ENCODE results near the gene CYB5R2.

Gene CYB5R2

DNA sequence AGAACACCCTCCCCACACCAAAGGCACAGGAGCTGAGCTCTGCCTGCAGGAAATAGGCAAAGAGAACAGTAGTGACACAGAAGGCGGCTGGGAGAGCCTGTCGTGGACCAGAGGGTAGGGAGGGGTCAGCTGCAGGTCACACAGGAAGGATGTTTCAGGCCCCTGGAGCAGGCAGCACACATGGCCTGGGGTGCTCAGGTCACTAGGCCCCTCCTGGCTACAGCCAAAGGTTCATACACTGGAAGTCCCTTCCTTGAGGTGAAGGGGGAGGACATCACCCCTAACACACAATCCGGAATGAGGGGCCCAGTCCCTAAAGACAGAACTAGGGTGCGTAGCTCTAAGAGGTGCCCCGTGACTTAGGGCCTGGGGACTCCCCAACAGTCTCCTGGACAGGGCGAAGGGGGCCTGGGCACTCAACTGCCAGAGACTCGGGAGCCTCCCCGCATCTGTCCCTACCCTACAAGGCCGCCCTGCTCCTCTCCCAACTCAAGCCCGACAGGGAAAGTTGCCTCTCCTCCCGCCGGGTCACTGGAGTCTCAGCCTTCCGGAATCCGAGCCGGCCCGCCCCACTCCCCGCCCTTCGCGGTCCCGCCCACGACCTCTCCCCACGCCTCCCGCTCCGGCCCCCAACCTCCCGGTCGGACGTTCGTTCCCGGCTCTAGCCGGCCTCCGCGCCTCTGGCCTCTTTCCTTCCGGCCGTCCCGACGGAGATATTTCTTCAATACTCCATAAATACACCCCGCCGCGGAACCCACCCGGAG, at the start of gene CYB5R2:
TSS of gene CYB5R2 (minus strand) at position 541 of the 764 bp plus-strand sequence. CDS start 675 bp downstream, outside the sequence.
- DNase-seq: no peak

GRCh38 chr11:7714786-7715185, 41.5 kb upstream of the CYB5R2 start:
- DNase-seq: no peak

DNA sequence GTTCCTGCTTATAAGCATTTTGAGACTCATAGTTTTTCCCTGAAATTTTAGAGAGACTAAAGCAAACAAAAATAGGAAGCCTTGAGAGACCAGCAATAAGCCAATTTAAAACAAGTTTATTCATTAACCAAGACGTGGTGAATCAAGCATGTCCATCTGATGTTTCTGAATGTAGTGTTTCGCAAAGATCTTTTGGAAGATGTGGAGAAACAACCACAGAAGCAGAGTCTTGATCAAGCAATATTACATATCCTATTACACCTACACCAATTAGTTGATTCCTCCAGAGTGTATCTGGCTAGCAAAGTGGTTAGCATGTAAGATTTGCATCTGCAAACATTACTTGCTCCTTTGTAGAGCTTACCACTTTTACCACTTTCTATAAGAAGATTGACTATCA, 33.1 kb upstream of the CYB5R2 start, which contains the start of gene OVCH2:
TSS of gene OVCH2 (minus strand) at position 101 of the 400 bp plus-strand sequence. CDS start at position 18, 83 bp downstream.
- DNase-seq: no peak

DNA sequence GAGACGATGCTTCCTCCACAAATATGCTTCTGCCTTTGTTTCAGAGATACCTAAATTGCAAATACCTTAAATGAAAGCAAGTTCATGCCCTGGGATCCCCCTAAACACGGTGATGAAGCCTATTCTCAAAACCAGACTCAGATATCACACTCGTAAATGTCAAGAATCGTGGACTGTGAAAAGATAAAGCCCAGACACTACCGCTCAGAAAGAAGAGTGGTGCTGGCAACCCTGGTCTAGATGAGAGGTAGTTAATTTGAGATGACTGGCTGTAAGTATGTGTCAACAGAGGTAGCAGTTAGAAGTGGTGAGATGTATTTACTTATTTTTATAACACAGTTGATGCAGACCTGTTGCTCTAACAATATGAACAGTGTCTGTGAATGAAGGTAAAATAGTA, 30.4 kb upstream of the CYB5R2 start:
- DNase-seq: no peak

GRCh38 chr11:7696424-7696823, 23.1 kb upstream of the CYB5R2 start:
- no peak for DNase-seq

GRCh38 chr11:7694235-7694634, 20.9 kb upstream of the CYB5R2 start:
- DNase-seq: no peak

GRCh38 chr11:7692426-7692825, 19.1 kb upstream of the CYB5R2 start:
- no peak for DNase-seq

GRCh38 chr11:7691759-7692350, 18.6 kb upstream of the CYB5R2 start:
- no peak for DNase-seq

DNA sequence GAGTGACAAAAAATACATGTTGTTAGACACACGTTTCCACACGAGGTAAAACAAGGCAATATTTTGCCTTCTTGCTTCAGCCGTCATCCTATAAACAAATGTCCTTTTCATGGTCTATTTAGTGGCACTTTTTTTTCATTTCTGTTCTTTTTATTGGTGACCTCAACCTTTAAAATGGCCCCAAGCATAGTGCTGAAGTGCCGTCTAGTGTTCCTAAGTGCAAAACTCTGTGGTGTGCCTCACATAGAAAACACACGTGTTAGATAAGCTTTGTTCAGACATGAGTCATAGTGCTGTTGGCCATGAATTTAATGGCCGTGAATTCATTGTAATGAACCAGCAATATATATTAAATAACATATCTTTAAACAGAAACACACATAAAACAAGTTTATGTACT, 17.3 kb upstream of the CYB5R2 start:
- DNase-seq: no peak

- DNase-seq: no peak
Observed at GRCh38 chr11:7689239-7689638, 15.9 kb upstream of the CYB5R2 start.

- peak; percentile 21 for DNase-seq
Observed at GRCh38 chr11:7688238-7688826, 15.0 kb upstream of the CYB5R2 start.

GRCh38 chr11:7687386-7687785, 14.1 kb upstream of the CYB5R2 start:
- DNase-seq: no peak

- DNase-seq: no peak
Observed at GRCh38 chr11:7686761-7687160, 13.5 kb upstream of the CYB5R2 start.

- DNase-seq: no peak
Observed at GRCh38 chr11:7683571-7683970, 10.3 kb upstream of the CYB5R2 start.

DNA sequence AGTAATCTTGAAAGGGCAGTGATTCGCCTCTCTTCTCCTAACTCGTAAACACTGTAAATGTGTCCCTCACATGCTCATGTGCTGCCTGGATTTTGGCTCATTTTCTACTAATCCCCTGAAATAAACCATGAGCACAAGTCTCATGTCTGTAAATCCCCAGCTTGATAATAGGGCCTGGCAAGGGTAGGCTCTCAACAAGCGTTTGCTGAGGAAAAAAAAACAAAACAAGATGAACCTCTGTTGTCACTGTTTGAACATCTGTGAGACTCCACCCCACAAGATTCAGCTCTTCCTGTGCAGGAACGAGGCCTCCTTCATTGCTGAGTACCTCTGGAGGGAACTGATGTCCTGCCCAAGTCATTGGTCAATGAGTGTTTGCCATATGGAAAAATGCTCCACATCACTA, 4.5 kb upstream of the CYB5R2 start:
- DNase-seq: no peak

GRCh38 chr11:7677071-7677470, 3.8 kb upstream of the CYB5R2 start:
- no peak for DNase-seq

DNA sequence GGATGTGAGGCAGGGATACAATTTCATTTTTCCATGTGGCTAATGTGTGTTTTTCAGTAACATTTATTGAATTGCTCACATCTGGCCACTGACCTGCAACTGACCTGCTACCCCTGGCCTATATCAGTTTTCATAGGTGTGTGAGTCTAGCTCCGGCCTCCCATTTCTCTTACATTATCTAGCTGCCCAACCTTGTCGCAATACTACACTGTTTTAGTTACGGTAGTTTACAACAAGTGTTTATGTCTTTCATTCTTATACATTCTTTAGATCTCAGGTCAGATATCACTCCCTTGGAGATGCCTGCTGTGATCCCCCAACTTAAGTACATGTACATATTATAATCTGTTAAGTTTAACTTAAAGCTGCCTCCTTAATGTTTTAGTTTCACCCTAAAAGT, 2.3 kb upstream of the CYB5R2 start:
- no peak for DNase-seq

DNA sequence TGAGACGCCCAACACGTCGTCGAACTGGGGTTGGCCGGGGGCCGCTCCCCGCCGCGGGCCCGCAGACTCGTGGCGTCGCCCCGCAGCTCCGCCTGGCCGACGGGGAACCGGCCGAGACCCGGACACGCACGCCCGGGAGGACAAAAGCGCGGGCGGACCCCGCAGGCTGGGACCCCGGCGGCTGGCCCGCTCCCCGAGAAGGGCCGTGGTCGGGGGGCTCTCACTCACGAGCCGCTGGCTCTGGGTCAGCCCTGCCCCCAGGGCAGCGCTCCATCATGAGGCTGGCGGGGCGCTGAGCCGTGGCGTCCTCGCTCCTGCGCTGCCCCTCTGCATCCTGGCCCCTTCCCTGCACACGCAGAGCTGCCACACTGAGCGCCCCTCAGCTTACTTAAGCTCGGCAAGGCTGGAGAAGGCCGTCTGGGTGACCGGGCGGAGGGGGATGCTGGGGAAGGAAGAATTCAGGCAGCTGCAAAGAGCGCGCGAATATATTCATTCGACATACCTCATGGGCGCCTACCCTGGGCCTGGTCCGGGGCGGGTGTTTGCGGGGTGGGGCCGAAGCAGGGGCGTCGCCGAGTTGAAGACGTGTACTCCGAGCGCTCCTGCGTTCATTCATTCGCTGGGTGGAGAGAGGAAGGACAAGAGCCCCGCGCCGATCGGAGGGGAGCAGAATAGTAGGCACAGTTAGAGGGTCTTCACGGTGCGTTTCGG, 579 bp upstream of the CYB5R2 start:
- no peak for DNase-seq

GRCh38 chr11:7672276-7672959, 882 bp downstream of the CYB5R2 start:
- no peak for DNase-seq

- DNase-seq: no peak
Observed at GRCh38 chr11:7671347-7672215, 1.7 kb downstream of the CYB5R2 start.

DNA sequence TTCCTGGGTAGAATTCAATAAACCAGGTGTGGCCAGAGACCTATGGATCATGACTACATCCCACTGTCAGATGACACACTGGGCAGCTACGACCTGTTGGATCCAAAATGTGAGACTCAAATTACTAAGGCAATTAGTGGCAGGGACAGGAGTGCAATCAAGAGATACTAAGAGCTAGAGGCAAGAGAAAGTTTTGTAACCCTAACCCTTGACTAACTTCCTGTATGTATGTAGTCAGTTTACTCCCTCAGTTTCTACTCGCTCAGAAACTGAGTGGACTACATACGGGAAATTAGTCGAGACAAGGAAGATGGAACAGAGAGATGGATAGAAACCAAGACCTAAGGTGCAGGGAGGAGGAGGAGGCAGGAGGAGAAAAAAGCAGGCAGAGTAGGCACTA, 2.7 kb downstream of the CYB5R2 start:
- no peak for DNase-seq

- no peak for DNase-seq
Observed at GRCh38 chr11:7668911-7669310, 4.4 kb downstream of the CYB5R2 start.

Data from CD4-positive, alpha-beta T cell treated with Interleukin-10 for 1 hour (primary cell).